IMR-90 (cell line): ENCODE results near the gene RIMOC1. TPM values are rescaled to one million over a fixed set of nuclear protein-coding genes. Genes with fewer than 3 reads are reported as not detected.

Experiments used
- ATAC-seq: fragments of 200-7000 bp; cut with Tn5 transposase; 2 replicates; pipeline ENCODE4 v1.9.1; 2020; ENCODE audit warnings: low read depth, mild to moderate bottlenecking, moderate library complexity
- BruUV-seq: library from RNA; stranded (reverse); fragments of 400-500 nt; replicated peaks from 2 replicates; lab custom pipeline; 2021; lab: Mats Ljungman, UMichigan
- CTCF ChIA-PET: fragments of 300-600 bp; formaldehyde crosslinking; extraction: SDS; loops from one replicate; lab custom pipeline; 2021; ENCODE audit warnings: antibody characterized with exemption; lab: Yijun Ruan, JAX
- POLR2A ChIA-PET: fragments of 300-600 bp; sonication (Branson Sonifier 250); formaldehyde crosslinking; loops from one replicate; lab custom pipeline; 2022; ENCODE audit warnings: antibody characterized with exemption; ENCODE audit not compliant: unreplicated experiment; lab: Charles Lee
- DNase-seq: peaks from one replicate; pipeline ENCODE4 v3.0.0; 2013
- H2AFZ ChIP-seq: replicated peaks from 2 replicates; pipeline ENCODE3; 2013; ENCODE audit warnings: low read length, mild to moderate bottlenecking; ENCODE audit not compliant: poor library complexity
- H2AK5ac ChIP-seq: 2 replicates; pipeline ENCODE4 v1.6.1; 2013; ENCODE audit warnings: low read depth, low read length, inconsistent platforms
- H2AK9ac ChIP-seq: replicated peaks from 2 replicates; pipeline ENCODE3; 2013; ENCODE audit warnings: mild to moderate bottlenecking, low read depth, low read length, moderate library complexity; ENCODE audit not compliant: poor library complexity
- H2BK120ac ChIP-seq: 2 replicates; pipeline ENCODE4 v1.6.1; 2013; ENCODE audit warnings: low read depth, low read length, inconsistent platforms
- H2BK15ac ChIP-seq: 3 replicates; pipeline ENCODE4 v1.6.1; 2013; ENCODE audit warnings: low read depth, low read length, inconsistent platforms
- H2BK20ac ChIP-seq: 2 replicates; pipeline ENCODE4 v1.6.1; 2013; ENCODE audit warnings: low read depth, mild to moderate bottlenecking, inconsistent platforms, low read length, moderate library complexity
- H2BK5ac ChIP-seq: 2 replicates; pipeline ENCODE4 v1.6.1; 2013; ENCODE audit warnings: mild to moderate bottlenecking, low read depth, low read length, inconsistent platforms; ENCODE audit not compliant: poor library complexity, severe bottlenecking
- H3K14ac ChIP-seq: replicated peaks from 2 replicates; pipeline ENCODE4 v1.6.1; 2013; ENCODE audit warnings: low read depth, low read length, inconsistent platforms
- H3K18ac ChIP-seq: 2 replicates; pipeline ENCODE4 v1.6.1; 2013; ENCODE audit warnings: low read depth, low read length, control low read depth
- H3K23ac ChIP-seq: 2 replicates; pipeline ENCODE4 v1.6.1; 2013; ENCODE audit warnings: low read depth, low read length, inconsistent platforms
- H3K27ac ChIP-seq: 2 replicates; pipeline ENCODE4 v1.5.1; 2013; ENCODE audit warnings: mild to moderate bottlenecking, control low read depth, low read length; ENCODE audit not compliant: insufficient read depth
- H3K27me3 ChIP-seq: 2 replicates; pipeline ENCODE4 v1.6.1; 2013; ENCODE audit warnings: low read length; ENCODE audit not compliant: control insufficient read depth, insufficient read depth
- H3K36me3 ChIP-seq: 2 replicates; pipeline ENCODE4 v1.6.1; 2013; ENCODE audit warnings: low read length, mixed read lengths; ENCODE audit not compliant: control insufficient read depth, insufficient read depth
- H3K4ac ChIP-seq: 2 replicates; pipeline ENCODE4 v1.6.1; 2013; ENCODE audit warnings: low read depth, low read length, inconsistent platforms
- H3K4me1 ChIP-seq: 2 replicates; pipeline ENCODE4 v1.6.1; 2013; ENCODE audit warnings: low read length, mixed read lengths; ENCODE audit not compliant: control insufficient read depth, insufficient read depth
- H3K4me2 ChIP-seq: 2 replicates; pipeline ENCODE4 v1.6.1; 2013; ENCODE audit warnings: low read depth, mild to moderate bottlenecking, control low read depth, low read length, moderate library complexity
- H3K4me3 ChIP-seq: 2 replicates; pipeline ENCODE4 v1.5.1; 2013; ENCODE audit warnings: low read depth, mild to moderate bottlenecking, control low read depth, low read length, moderate library complexity; ENCODE audit not compliant: insufficient read depth
- H3K56ac ChIP-seq: 2 replicates; pipeline ENCODE4 v1.6.1; 2013; ENCODE audit warnings: low read length, inconsistent platforms; ENCODE audit not compliant: insufficient read depth; ENCODE audit errors: extremely low read depth
- H3K79me1 ChIP-seq, 2 experiments: 2 replicates each; pipeline ENCODE4 v1.6.1; 2013; ENCODE audit warnings: low read length in 2 of 2, inconsistent platforms in 1 of 2, low read depth in 1 of 2
- H3K9ac ChIP-seq: 2 replicates; pipeline ENCODE4 v1.6.1; 2013; ENCODE audit warnings: low read depth, low read length, control low read depth
- H3K9me1 ChIP-seq: 2 replicates; pipeline ENCODE4 v1.6.1; 2013; ENCODE audit warnings: low read length, inconsistent platforms; ENCODE audit not compliant: insufficient read depth
- H3K9me3 ChIP-seq: 2 replicates; pipeline ENCODE4 v1.6.1; 2013; ENCODE audit warnings: low read length; ENCODE audit not compliant: control insufficient read depth, insufficient read depth
- H4K20me1 ChIP-seq: 2 replicates; pipeline ENCODE4 v1.6.1; 2013; ENCODE audit warnings: low read length, inconsistent platforms; ENCODE audit not compliant: insufficient read depth
- H4K5ac ChIP-seq: 2 replicates; pipeline ENCODE4 v1.6.1; 2013; ENCODE audit warnings: mild to moderate bottlenecking, low read depth, low read length, control low read depth
- H4K8ac ChIP-seq, 2 experiments: 2 replicates each; pipeline ENCODE4 v1.6.1; 2013; ENCODE audit warnings: low read depth in 2 of 2, low read length in 2 of 2, control low read depth in 1 of 2, inconsistent platforms in 1 of 2
- H4K91ac ChIP-seq: 2 replicates; pipeline ENCODE4 v1.6.1; 2013; ENCODE audit warnings: low read depth, low read length, inconsistent platforms; ENCODE audit not compliant: insufficient read depth
- CEBPB ChIP-seq: IDR thresholded peaks from 2 replicates; pipeline ENCODE4 v1.6.1; 2012; ENCODE audit warnings: low read depth, low read length, improper control_type of control experiment
- FOS ChIP-seq: fragments of 150-350 bp; IDR thresholded peaks from 2 replicates; pipeline ENCODE4 v1.6.1; 2016; ENCODE audit warnings: low read depth, low read length
- RCOR1 ChIP-seq: IDR thresholded peaks from 2 replicates; pipeline ENCODE4 v1.6.1; 2012; ENCODE audit warnings: mild to moderate bottlenecking, low read length, improper control_type of control experiment; ENCODE audit not compliant: insufficient replicate concordance
- SMC3 ChIP-seq: fragments of 150-350 bp; IDR thresholded peaks from 2 replicates; pipeline ENCODE4 v1.6.1; 2016; ENCODE audit warnings: low read depth, mild to moderate bottlenecking, antibody characterized with exemption, low read length, moderate library complexity
- USF2 ChIP-seq: fragments of 150-350 bp; IDR thresholded peaks from 2 replicates; pipeline ENCODE4 v1.6.1; 2017; ENCODE audit warnings: mild to moderate bottlenecking, antibody characterized with exemption, low read length, low read depth
- WGBS, 2 experiments: methylation state at CpG; one replicate each; pipeline versions ENCODE4 v1.1.5 to v1.1.7; 2013; ENCODE audit warnings: missing lambda C conversion rate in 2 of 2; ENCODE audit not compliant: insufficient read length in 1 of 2; ENCODE audit errors: extremely low coverage in 2 of 2; 5-methylcytosine and 5-hydroxymethylcytosine counted together
- dilution Hi-C: fragments of 300-500 bp; cut with HindIII; formaldehyde crosslinking; loops from one replicate; pipeline ENCODE4 v1.14.3; 2018; ENCODE audit warnings: low sequenced_read_pairs; ENCODE audit not compliant: unreplicated experiment
- in situ Hi-C: fragments of 300-500 bp; cut with MboI; formaldehyde crosslinking; loops from 3 replicates; pipeline ENCODE4 v1.14.3; 2019; ENCODE audit warnings: low sequenced_read_pairs, inconsistent platforms, mixed read lengths
- intact Hi-C: fragments of 100-400 bp; cut with micrococcal nuclease; formaldehyde crosslinking; loops from 2 replicates; pipeline ENCODE4 v1.10.0; 2022
- polyA plus RNA-seq, 3 experiments: library from polyadenylated mRNA; depleted of rRNA; stranded (reverse); fragments of >200 nt; gene quantifications; 2 replicates each; pipeline ENCODE4 v1.2.3, GENCODE V29; 2012; ENCODE audit warnings: low replicate concordance in 1 of 3
- total RNA-seq: library from RNA; depleted of rRNA; stranded (reverse); fragments of >200 nt; gene quantifications from 2 replicates; pipeline ENCODE4 v1.2.3, GENCODE V29; 2012

The RIMOC1 gene
- total and polyA plus RNA-seq, 2 of the 4 experiments (the other 2 are of a cell fraction): 4.1 to 9.0 TPM

GRCh38 chr5:41908374-41909079 lies 4.4 kb downstream of the RIMOC1 start:
- no peak overlapping the region; the same call in 1 of the 2 replicates for H3K23ac ChIP-seq
- peaks cover 15% of the 10 kb centered on the region for H3K36me3 ChIP-seq
- no peak overlapping the region for H2BK20ac ChIP-seq
- no TSS peak for BruUV-seq
- no peak overlapping the region for H2AK9ac ChIP-seq
- WGBS, 2 experiments: no CpG with 5 or more reads among the region's 4 CpGs
- no peaks in the 10 kb centered on the region for H3K27me3 ChIP-seq
- peak overlapping the region; percentile 73; the same call in 1 of the 2 replicates for H3K4me2 ChIP-seq
- H2BK120ac ChIP-seq: peak overlapping the region; percentile 7; the same call in 1 of the 2 replicates
- in situ Hi-C loops: no loop called here
- no peak overlapping the region for H2BK15ac ChIP-seq
- H3K79me1 ChIP-seq: peaks cover 11 to 23% of the 10 kb centered on the region in 2 experiments; a peak in 2 of 4 replicates
- H3K4me3 ChIP-seq: no peak overlapping the region
- dilution Hi-C loops: no loop called here
- no peak for TF ChIP-seq FOS
- TF ChIP-seq SMC3: no peak
- no peak for TF ChIP-seq USF2
- TF ChIP-seq RCOR1: no peak
- TF ChIP-seq CEBPB: peak; percentile 51
- H3K56ac ChIP-seq: peak overlapping the region; percentile 31; the same call in 1 of the 2 replicates
- H3K4me1 ChIP-seq: no peaks in the 10 kb centered on the region; the same call in 1 of the 2 replicates
- H2AK5ac ChIP-seq: no peak overlapping the region
- no peak overlapping the region; the same call in 1 of the 2 replicates for H4K5ac ChIP-seq
- peak overlapping the region; percentile 93 for H2BK5ac ChIP-seq
- H3K27ac ChIP-seq: no peak overlapping the region
- no peaks in the 10 kb centered on the region for H3K9me3 ChIP-seq
- no peak overlapping the region for H3K18ac ChIP-seq
- intact Hi-C loops: no loop called here
- H3K14ac ChIP-seq: no peak overlapping the region; the same call in 1 of the 2 replicates
- CTCF ChIA-PET: no interaction called here
- DNase-seq: peak; percentile 80
- no peak overlapping the region for H4K8ac ChIP-seq
- H3K4ac ChIP-seq: no peak overlapping the region; the same call in 1 of the 2 replicates
- no peak overlapping the region for H4K91ac ChIP-seq
- H3K9ac ChIP-seq: no peak overlapping the region
- ATAC-seq: no peak
- H4K20me1 ChIP-seq: no peaks in the 10 kb centered on the region; the same call in 1 of the 2 replicates
- H3K9me1 ChIP-seq: no peaks in the 10 kb centered on the region; the same call in 1 of the 2 replicates
- no peak overlapping the region for H2AFZ ChIP-seq
- POLR2A ChIA-PET: no interaction called here
